IMR-90 (cell line): ENCODE measurements around the gene PEX14. TPM values are rescaled to one million over a fixed set of nuclear protein-coding genes. Genes with fewer than 3 reads are reported as not detected.

Experiments used
- ATAC-seq: fragments of 200-7000 bp; cut with Tn5 transposase; 2 replicates; pipeline ENCODE4 v1.9.1; 2020; ENCODE audit warnings: low read depth, mild to moderate bottlenecking, moderate library complexity
- BruUV-seq: library from RNA; stranded (reverse); fragments of 400-500 nt; replicated peaks from 2 replicates; lab custom pipeline; 2021; lab: Mats Ljungman, UMichigan
- CTCF ChIA-PET: fragments of 300-600 bp; formaldehyde crosslinking; extraction: SDS; loops from one replicate; lab custom pipeline; 2021; ENCODE audit warnings: antibody characterized with exemption; lab: Yijun Ruan, JAX
- POLR2A ChIA-PET: fragments of 300-600 bp; sonication (Branson Sonifier 250); formaldehyde crosslinking; loops from one replicate; lab custom pipeline; 2022; ENCODE audit warnings: antibody characterized with exemption; ENCODE audit not compliant: unreplicated experiment; lab: Charles Lee
- DNase-seq: peaks from one replicate; pipeline ENCODE4 v3.0.0; 2013
- H2AFZ ChIP-seq: replicated peaks from 2 replicates; pipeline ENCODE3; 2013; ENCODE audit warnings: low read length, mild to moderate bottlenecking; ENCODE audit not compliant: poor library complexity
- H2AK5ac ChIP-seq: 2 replicates; pipeline ENCODE4 v1.6.1; 2013; ENCODE audit warnings: low read depth, low read length, inconsistent platforms
- H2AK9ac ChIP-seq: replicated peaks from 2 replicates; pipeline ENCODE3; 2013; ENCODE audit warnings: mild to moderate bottlenecking, low read depth, low read length, moderate library complexity; ENCODE audit not compliant: poor library complexity
- H2BK120ac ChIP-seq: 2 replicates; pipeline ENCODE4 v1.6.1; 2013; ENCODE audit warnings: low read depth, low read length, inconsistent platforms
- H2BK15ac ChIP-seq: 3 replicates; pipeline ENCODE4 v1.6.1; 2013; ENCODE audit warnings: low read depth, low read length, inconsistent platforms
- H2BK20ac ChIP-seq: 2 replicates; pipeline ENCODE4 v1.6.1; 2013; ENCODE audit warnings: low read depth, mild to moderate bottlenecking, inconsistent platforms, low read length, moderate library complexity
- H2BK5ac ChIP-seq: 2 replicates; pipeline ENCODE4 v1.6.1; 2013; ENCODE audit warnings: mild to moderate bottlenecking, low read depth, low read length, inconsistent platforms; ENCODE audit not compliant: poor library complexity, severe bottlenecking
- H3K14ac ChIP-seq: replicated peaks from 2 replicates; pipeline ENCODE4 v1.6.1; 2013; ENCODE audit warnings: low read depth, low read length, inconsistent platforms
- H3K18ac ChIP-seq: 2 replicates; pipeline ENCODE4 v1.6.1; 2013; ENCODE audit warnings: low read depth, low read length, control low read depth
- H3K23ac ChIP-seq: 2 replicates; pipeline ENCODE4 v1.6.1; 2013; ENCODE audit warnings: low read depth, low read length, inconsistent platforms
- H3K27ac ChIP-seq: 2 replicates; pipeline ENCODE4 v1.5.1; 2013; ENCODE audit warnings: mild to moderate bottlenecking, control low read depth, low read length; ENCODE audit not compliant: insufficient read depth
- H3K27me3 ChIP-seq: 2 replicates; pipeline ENCODE4 v1.6.1; 2013; ENCODE audit warnings: low read length; ENCODE audit not compliant: control insufficient read depth, insufficient read depth
- H3K36me3 ChIP-seq: 2 replicates; pipeline ENCODE4 v1.6.1; 2013; ENCODE audit warnings: low read length, mixed read lengths; ENCODE audit not compliant: control insufficient read depth, insufficient read depth
- H3K4ac ChIP-seq: 2 replicates; pipeline ENCODE4 v1.6.1; 2013; ENCODE audit warnings: low read depth, low read length, inconsistent platforms
- H3K4me1 ChIP-seq: 2 replicates; pipeline ENCODE4 v1.6.1; 2013; ENCODE audit warnings: low read length, mixed read lengths; ENCODE audit not compliant: control insufficient read depth, insufficient read depth
- H3K4me2 ChIP-seq: 2 replicates; pipeline ENCODE4 v1.6.1; 2013; ENCODE audit warnings: low read depth, mild to moderate bottlenecking, control low read depth, low read length, moderate library complexity
- H3K4me3 ChIP-seq: 2 replicates; pipeline ENCODE4 v1.5.1; 2013; ENCODE audit warnings: low read depth, mild to moderate bottlenecking, control low read depth, low read length, moderate library complexity; ENCODE audit not compliant: insufficient read depth
- H3K56ac ChIP-seq: 2 replicates; pipeline ENCODE4 v1.6.1; 2013; ENCODE audit warnings: low read length, inconsistent platforms; ENCODE audit not compliant: insufficient read depth; ENCODE audit errors: extremely low read depth
- H3K79me1 ChIP-seq, 2 experiments: 2 replicates each; pipeline ENCODE4 v1.6.1; 2013; ENCODE audit warnings: low read length in 2 of 2, inconsistent platforms in 1 of 2, low read depth in 1 of 2
- H3K9ac ChIP-seq: 2 replicates; pipeline ENCODE4 v1.6.1; 2013; ENCODE audit warnings: low read depth, low read length, control low read depth
- H3K9me1 ChIP-seq: 2 replicates; pipeline ENCODE4 v1.6.1; 2013; ENCODE audit warnings: low read length, inconsistent platforms; ENCODE audit not compliant: insufficient read depth
- H3K9me3 ChIP-seq: 2 replicates; pipeline ENCODE4 v1.6.1; 2013; ENCODE audit warnings: low read length; ENCODE audit not compliant: control insufficient read depth, insufficient read depth
- H4K20me1 ChIP-seq: 2 replicates; pipeline ENCODE4 v1.6.1; 2013; ENCODE audit warnings: low read length, inconsistent platforms; ENCODE audit not compliant: insufficient read depth
- H4K5ac ChIP-seq: 2 replicates; pipeline ENCODE4 v1.6.1; 2013; ENCODE audit warnings: mild to moderate bottlenecking, low read depth, low read length, control low read depth
- H4K8ac ChIP-seq, 2 experiments: 2 replicates each; pipeline ENCODE4 v1.6.1; 2013; ENCODE audit warnings: low read depth in 2 of 2, low read length in 2 of 2, control low read depth in 1 of 2, inconsistent platforms in 1 of 2
- H4K91ac ChIP-seq: 2 replicates; pipeline ENCODE4 v1.6.1; 2013; ENCODE audit warnings: low read depth, low read length, inconsistent platforms; ENCODE audit not compliant: insufficient read depth
- CHD1 ChIP-seq: IDR thresholded peaks from 2 replicates; pipeline ENCODE4 v1.6.1; 2012; ENCODE audit warnings: low read depth, low read length, improper control_type of control experiment
- POLR2A ChIP-seq: IDR thresholded peaks from 2 replicates; pipeline ENCODE4 v1.6.1; 2012; ENCODE audit warnings: mild to moderate bottlenecking, low read depth, low read length
- RCOR1 ChIP-seq: IDR thresholded peaks from 2 replicates; pipeline ENCODE4 v1.6.1; 2012; ENCODE audit warnings: mild to moderate bottlenecking, low read length, improper control_type of control experiment; ENCODE audit not compliant: insufficient replicate concordance
- RFX5 ChIP-seq: IDR thresholded peaks from 2 replicates; pipeline ENCODE4 v1.8.0; 2012; ENCODE audit warnings: low read depth, mild to moderate bottlenecking, low read length, moderate library complexity
- WGBS, 2 experiments: methylation state at CpG; one replicate each; pipeline versions ENCODE4 v1.1.5 to v1.1.7; 2013; ENCODE audit warnings: missing lambda C conversion rate in 2 of 2; ENCODE audit not compliant: insufficient read length in 1 of 2; ENCODE audit errors: extremely low coverage in 2 of 2; 5-methylcytosine and 5-hydroxymethylcytosine counted together
- dilution Hi-C: fragments of 300-500 bp; cut with HindIII; formaldehyde crosslinking; loops from one replicate; pipeline ENCODE4 v1.14.3; 2018; ENCODE audit warnings: low sequenced_read_pairs; ENCODE audit not compliant: unreplicated experiment
- in situ Hi-C: fragments of 300-500 bp; cut with MboI; formaldehyde crosslinking; loops from 3 replicates; pipeline ENCODE4 v1.14.3; 2019; ENCODE audit warnings: low sequenced_read_pairs, inconsistent platforms, mixed read lengths
- intact Hi-C: fragments of 100-400 bp; cut with micrococcal nuclease; formaldehyde crosslinking; loops from 2 replicates; pipeline ENCODE4 v1.10.0; 2022
- polyA plus RNA-seq, 3 experiments: library from polyadenylated mRNA; depleted of rRNA; stranded (reverse); fragments of >200 nt; gene quantifications; 2 replicates each; pipeline ENCODE4 v1.2.3, GENCODE V29; 2012; ENCODE audit warnings: low replicate concordance in 1 of 3
- total RNA-seq: library from RNA; depleted of rRNA; stranded (reverse); fragments of >200 nt; gene quantifications from 2 replicates; pipeline ENCODE4 v1.2.3, GENCODE V29; 2012

The PEX14 gene
- total and polyA plus RNA-seq, 2 of the 4 experiments (the other 2 are of a cell fraction): 9.5 to 22.5 TPM

DNA sequence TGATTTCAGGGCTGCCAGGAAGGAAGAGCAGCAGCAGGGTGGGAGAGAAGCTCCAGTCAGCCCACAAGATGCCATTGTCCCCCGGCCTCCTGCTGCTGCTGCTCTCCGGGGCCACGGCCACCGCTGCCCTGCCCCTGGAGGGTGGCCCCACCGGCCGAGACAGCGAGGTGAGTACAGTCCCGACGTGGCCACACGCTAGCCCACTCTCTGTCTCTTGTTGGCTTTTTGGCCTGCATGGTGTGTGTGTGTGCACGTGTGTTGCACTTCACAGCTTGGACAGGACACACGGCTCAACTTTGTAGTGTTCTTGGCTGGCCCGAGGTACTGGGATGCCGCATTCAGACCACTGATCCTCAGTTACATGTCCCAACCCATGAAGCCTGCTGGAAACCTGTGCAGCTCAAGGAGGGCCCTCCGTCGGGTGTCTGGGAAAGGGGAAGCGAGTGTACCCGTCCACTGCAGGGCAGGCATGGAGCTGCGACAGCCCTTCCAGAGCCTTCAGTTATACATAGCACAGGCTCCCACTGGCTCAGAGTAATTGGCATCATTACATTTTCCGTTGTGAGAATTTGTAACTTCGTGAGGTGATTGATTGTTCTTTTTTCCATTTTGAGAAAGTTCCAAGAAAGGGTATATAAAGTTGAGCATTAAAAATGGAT, 24.5 kb upstream of the PEX14 start:
- no peaks in the 10 kb centered on the region for H3K27me3 ChIP-seq
- peaks cover 2% of the 10 kb centered on the region; the same call in 1 of the 2 replicates for H3K4me1 ChIP-seq
- POLR2A ChIA-PET: interaction anchor here (0.5 kb wide), 1 partner anchor 109 kb away, joined by 3 read pairs; no protein-coding TSS in a partner anchor
- H2AFZ ChIP-seq: no peak overlapping the region
- TF ChIP-seq POLR2A (no peak), RFX5 (no peak), RCOR1 (no peak), CHD1 (no peak)
- 92% methylated on average over 2 of the region's 21 CpGs; no CpG with 5 or more reads in 1 of the 2 experiments for WGBS, 2 experiments
- H3K9me1 ChIP-seq: 0 out of 2 replicates have a peak, but pooled peaks cover 3% of the 10 kb centered on the region
- H2BK120ac ChIP-seq: no peak overlapping the region
- H2BK5ac ChIP-seq: no peak overlapping the region
- no peak overlapping the region for H3K4ac ChIP-seq
- H3K4me3 ChIP-seq: no peak overlapping the region
- DNase-seq (no peak), ATAC-seq (no peak)
- no peak overlapping the region for H3K56ac ChIP-seq
- intact Hi-C loops: no loop called here
- H3K4me2 ChIP-seq: no peak overlapping the region
- no peak overlapping the region for H2AK5ac ChIP-seq
- no peak overlapping the region for H3K23ac ChIP-seq
- H4K8ac ChIP-seq: no peak overlapping the region
- H3K79me1 ChIP-seq: no peaks in the 10 kb centered on the region
- CTCF ChIA-PET: interaction anchor here (1.1 kb wide), 1 partner anchor 24 kb away, joined by 3 read pairs; the partner anchor contains the start of gene PEX14
- H4K91ac ChIP-seq: no peak overlapping the region
- in situ Hi-C loops: no loop called here
- no peak overlapping the region for H2BK15ac ChIP-seq
- no TSS peak for BruUV-seq
- H3K9me3 ChIP-seq: no peaks in the 10 kb centered on the region
- no peak overlapping the region for H4K5ac ChIP-seq
- H3K9ac ChIP-seq: no peak overlapping the region
- dilution Hi-C loops: no loop called here
- H3K14ac ChIP-seq: no peak overlapping the region
- H2BK20ac ChIP-seq: no peak overlapping the region
- H2AK9ac ChIP-seq: no peak overlapping the region
- H3K27ac ChIP-seq: no peak overlapping the region
- H4K20me1 ChIP-seq: no peaks in the 10 kb centered on the region
- H3K18ac ChIP-seq: no peak overlapping the region
- no peaks in the 10 kb centered on the region for H3K36me3 ChIP-seq
